Ovary (tissue), 3 donors: ENCODE results near the gene RABL2B.
"Not testable (repeated sequence)": the region's sequence is repeated elsewhere in the genome, so short reads cannot be mapped to it uniquely, and the experiment has no call there.

ENCODE experiments used
- CTCF ChIP-seq, 3 donors: fragments of 450-650 bp in 2 of 3; fragments of 200-600 bp in 1 of 3; IDR thresholded peaks; one replicate each; pipeline versions ENCODE4 v1.5.1 to v1.8.0; 2016 to 2022; ENCODE audit warnings: antibody characterized with exemption in 3 of 3, mild to moderate bottlenecking in 1 of 3
- POLR2A ChIP-seq: fragments of 450-650 bp; IDR thresholded peaks from one replicate; pipeline ENCODE4 v1.6.1; 2017; ENCODE audit warnings: antibody characterized with exemption, mild to moderate bottlenecking, moderate library complexity
- donor health status: DM: no; HTN: no; CAD: no.

- TF ChIP-seq CTCF (IDR thresholded peaks at IDR 0.05); POLR2A: not testable (repeated sequence)
Observed at GRCh38 chr22:50783880-50784276, 442 bp upstream of the RABL2B start.
